H1 (cell line): Measurements from ENCODE around the gene SFXN4.

Experiments
- EZH2 ChIP-seq: fragments of 200-600 bp; sonication (generic); IDR thresholded peaks from 2 replicates; pipeline ENCODE4 v1.7.1; 2012; ENCODE audit warnings: low read depth, mild to moderate bottlenecking, moderate library complexity, low read length, inconsistent platforms; ENCODE audit not compliant: severe bottlenecking
- POLR2A ChIP-seq, 2 experiments: IDR thresholded peaks; 1 replicate in 1 of 2; 2 replicates in 1 of 2; pipeline ENCODE4 v1.6.1; 2011; ENCODE audit warnings: low read depth in 2 of 2, low read length in 2 of 2, mild to moderate bottlenecking in 2 of 2; ENCODE audit errors: control extremely low read depth in 1 of 2
- TF ChIP-seq, protein P1 (sequence below), 3 experiments: IDR thresholded peaks; 1 replicate in 2 of 3; 2 replicates in 1 of 3; pipeline versions ENCODE4 v1.5.1 to v1.6.1; 2011; ENCODE audit warnings: low read length in 3 of 3, mild to moderate bottlenecking in 3 of 3, inconsistent platforms in 2 of 3, low read depth in 1 of 3, moderate library complexity in 1 of 3; ENCODE audit not compliant: insufficient read depth in 1 of 3; ENCODE audit errors: control extremely low read depth in 1 of 3

DNA sequence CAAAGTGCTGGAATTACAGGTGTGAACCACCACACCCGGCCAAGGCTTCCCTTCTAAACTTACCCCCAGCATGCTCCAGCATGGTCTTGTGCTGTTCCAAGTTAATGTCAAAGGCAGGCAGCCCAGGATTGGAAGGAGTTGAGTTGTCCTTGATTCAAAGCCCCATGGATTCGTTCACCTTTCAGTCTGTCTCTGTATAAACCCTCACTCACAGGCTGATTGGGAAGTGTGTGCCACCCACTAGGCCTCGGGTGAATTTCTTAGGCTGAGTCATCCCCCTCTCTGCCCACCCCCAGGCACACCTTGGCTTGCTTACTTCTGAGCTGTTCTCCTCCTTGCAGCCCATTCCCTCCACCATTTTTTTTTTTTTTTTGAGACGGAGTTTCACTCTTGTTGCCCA lies 26.4 kb upstream of the SFXN4 start:
- TF ChIP-seq, protein P1, sequence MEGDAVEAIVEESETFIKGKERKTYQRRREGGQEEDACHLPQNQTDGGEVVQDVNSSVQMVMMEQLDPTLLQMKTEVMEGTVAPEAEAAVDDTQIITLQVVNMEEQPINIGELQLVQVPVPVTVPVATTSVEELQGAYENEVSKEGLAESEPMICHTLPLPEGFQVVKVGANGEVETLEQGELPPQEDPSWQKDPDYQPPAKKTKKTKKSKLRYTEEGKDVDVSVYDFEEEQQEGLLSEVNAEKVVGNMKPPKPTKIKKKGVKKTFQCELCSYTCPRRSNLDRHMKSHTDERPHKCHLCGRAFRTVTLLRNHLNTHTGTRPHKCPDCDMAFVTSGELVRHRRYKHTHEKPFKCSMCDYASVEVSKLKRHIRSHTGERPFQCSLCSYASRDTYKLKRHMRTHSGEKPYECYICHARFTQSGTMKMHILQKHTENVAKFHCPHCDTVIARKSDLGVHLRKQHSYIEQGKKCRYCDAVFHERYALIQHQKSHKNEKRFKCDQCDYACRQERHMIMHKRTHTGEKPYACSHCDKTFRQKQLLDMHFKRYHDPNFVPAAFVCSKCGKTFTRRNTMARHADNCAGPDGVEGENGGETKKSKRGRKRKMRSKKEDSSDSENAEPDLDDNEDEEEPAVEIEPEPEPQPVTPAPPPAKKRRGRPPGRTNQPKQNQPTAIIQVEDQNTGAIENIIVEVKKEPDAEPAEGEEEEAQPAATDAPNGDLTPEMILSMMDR (IDR thresholded peaks at IDR 0.05; ENCODE audit: control extremely low read depth in 1 of 3, insufficient read depth in 1 of 3, low read depth in 1 of 3, low read length in 3 of 3) = no peak
- no peak for TF ChIP-seq POLR2A (IDR thresholded peaks at IDR 0.05; ENCODE audit: control extremely low read depth in 1 of 2, low read depth in 2 of 2, low read length in 2 of 2)
- TF ChIP-seq EZH2 = no peak
